GM12801 (cell line): ENCODE measurements around the gene GNB1L.

ENCODE experiments used
- CTCF ChIP-seq: IDR thresholded peaks from one replicate; pipeline ENCODE4 v1.5.1; 2011; ENCODE audit warnings: control low read depth; ENCODE audit not compliant: insufficient read length; ENCODE audit errors: extremely low read depth

Gene GNB1L

GRCh38 chr22:19802001-19802893 is 52.4 kb downstream of the GNB1L start:
- no peak for TF ChIP-seq CTCF

GRCh38 chr22:19801340-19802000 is 53.2 kb downstream of the GNB1L start:
- TF ChIP-seq CTCF, result no peak

GRCh38 chr22:19800761-19801244 is 53.9 kb downstream of the GNB1L start:
- no peak for TF ChIP-seq CTCF

- TF ChIP-seq CTCF, result no peak
These were observed 54.4 kb downstream of the GNB1L start for GRCh38 chr22:19800306-19800705.

- no peak for TF ChIP-seq CTCF
These were observed 55.1 kb downstream of the GNB1L start for GRCh38 chr22:19799322-19800190.

- TF ChIP-seq CTCF, result no peak
These were observed 55.8 kb downstream of the GNB1L start for GRCh38 chr22:19798891-19799293.

- TF ChIP-seq CTCF, result no peak
These were observed 56.5 kb downstream of the GNB1L start for GRCh38 chr22:19798003-19798665.
